ENCODE measurements around the gene SLC6A18.

SLC6A18 gene

GRCh38 chr5:1249366-1250280, 24.4 kb downstream of the SLC6A18 start:
- intact Hi-C loops (cut with DNase I; ENCODE audit: low total_unique reads) = no loop called here
- H3K27me3 ChIP-seq = peaks cover 0 to 64% of the 10 kb centered on the region in 2 donors
- no peaks in the 10 kb centered on the region for H3K4me1 ChIP-seq
- no peaks in the 10 kb centered on the region for H3K9me3 ChIP-seq
- TF ChIP-seq CTCF (IDR thresholded peaks at IDR 0.05) = no peak
- DNase-seq = no peak
- no peak overlapping the region for H3K27ac ChIP-seq
- H3K36me3 ChIP-seq = no peaks in the 10 kb centered on the region
- no peak overlapping the region for H3K4me3 ChIP-seq

GRCh38 chr5:1251678-1252580, 26.7 kb downstream of the SLC6A18 start:
- no peak for TF ChIP-seq CTCF (IDR thresholded peaks at IDR 0.05)
- no peak overlapping the region for H3K4me3 ChIP-seq
- no peak for DNase-seq
- H3K36me3 ChIP-seq = no peaks in the 10 kb centered on the region
- no peaks in the 10 kb centered on the region for H3K4me1 ChIP-seq
- H3K9me3 ChIP-seq = no peaks in the 10 kb centered on the region
- intact Hi-C loops (cut with DNase I; ENCODE audit: low total_unique reads) = no loop called here
- H3K27ac ChIP-seq = no peak overlapping the region
- peaks cover 0 to 41% of the 10 kb centered on the region in 2 donors for H3K27me3 ChIP-seq

- intact Hi-C loops (cut with DNase I; ENCODE audit: low total_unique reads) = no loop called here
- Histone ChIP-seq H3K27ac (no peak overlapping the region), H3K36me3 (no peaks in the 10 kb centered on the region), H3K9me3 (no peaks in the 10 kb centered on the region), H3K4me1 (no peaks in the 10 kb centered on the region), H3K4me3 (no peak overlapping the region), H3K27me3 (peaks cover 0 to 33% of the 10 kb centered on the region in 2 donors)
- no peak for TF ChIP-seq CTCF (IDR thresholded peaks at IDR 0.05)
- DNase-seq = no peak
Measured at GRCh38 chr5:1252681-1253080, 27.5 kb downstream of the SLC6A18 start.

- H3K27ac ChIP-seq = no peak overlapping the region
- no peak for TF ChIP-seq CTCF (IDR thresholded peaks at IDR 0.05)
- H3K4me3 ChIP-seq = no peak overlapping the region
- intact Hi-C loops (cut with DNase I; ENCODE audit: low total_unique reads) = no loop called here
- no peak for DNase-seq
- no peaks in the 10 kb centered on the region for H3K4me1 ChIP-seq
- no peaks in the 10 kb centered on the region for H3K36me3 ChIP-seq
- no peaks in the 10 kb centered on the region for H3K9me3 ChIP-seq
- H3K27me3 ChIP-seq = peaks cover 0 to 24% of the 10 kb centered on the region in 2 donors
Measured at GRCh38 chr5:1253456-1254105, 28.4 kb downstream of the SLC6A18 start.

- H3K9me3 ChIP-seq = no peaks in the 10 kb centered on the region
- no peak overlapping the region for H3K4me3 ChIP-seq
- no peaks in the 10 kb centered on the region for H3K36me3 ChIP-seq
- H3K4me1 ChIP-seq = no peaks in the 10 kb centered on the region
- DNase-seq = no peak
- H3K27me3 ChIP-seq = peaks cover 0 to 21% of the 10 kb centered on the region in 2 donors
- intact Hi-C loops (cut with DNase I; ENCODE audit: low total_unique reads) = no loop called here
- no peak for TF ChIP-seq CTCF (IDR thresholded peaks at IDR 0.05)
- no peak overlapping the region for H3K27ac ChIP-seq
Measured at GRCh38 chr5:1254196-1254595, 29.0 kb downstream of the SLC6A18 start.
